HG02798 (cell line): ENCODE data around the gene NOC2L.

ENCODE experiments used
- ATAC-seq: cut with Tn5 transposase; IDR thresholded peaks from one replicate; pipeline ENCODE4 v1.9.1; 2021; ENCODE audit warnings: mild to moderate bottlenecking; ENCODE audit not compliant: unreplicated experiment, poor library complexity

Gene NOC2L

GRCh38 chr1:932776-933602 is 26.1 kb downstream of the NOC2L start:
- ATAC-seq, result no peak

DNA sequence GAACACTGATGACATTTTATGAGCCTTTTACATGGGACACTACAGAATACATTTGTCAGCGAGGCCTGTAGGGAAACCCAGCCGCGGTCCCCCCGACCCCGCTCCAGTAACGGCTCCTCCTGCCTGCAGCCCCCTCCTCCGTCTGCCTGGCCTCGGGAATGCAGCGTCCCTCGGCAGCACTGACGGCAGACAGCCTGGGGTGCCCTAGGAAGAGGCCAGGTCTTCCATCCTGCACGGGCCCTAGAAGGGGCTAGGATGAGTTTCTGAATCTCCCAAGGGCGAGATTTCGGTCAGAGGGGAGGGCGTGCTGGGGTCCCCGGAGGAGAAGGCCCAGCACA is 26.9 kb downstream of the NOC2L start:
- ATAC-seq, result no peak

- no peak for ATAC-seq
These were observed 27.5 kb downstream of the NOC2L start for GRCh38 chr1:931380-932172.

- no peak for ATAC-seq
These were observed 28.4 kb downstream of the NOC2L start for GRCh38 chr1:930633-931138.

GRCh38 chr1:929712-930632 is 29.1 kb downstream of the NOC2L start:
- ATAC-seq, result no peak

DNA sequence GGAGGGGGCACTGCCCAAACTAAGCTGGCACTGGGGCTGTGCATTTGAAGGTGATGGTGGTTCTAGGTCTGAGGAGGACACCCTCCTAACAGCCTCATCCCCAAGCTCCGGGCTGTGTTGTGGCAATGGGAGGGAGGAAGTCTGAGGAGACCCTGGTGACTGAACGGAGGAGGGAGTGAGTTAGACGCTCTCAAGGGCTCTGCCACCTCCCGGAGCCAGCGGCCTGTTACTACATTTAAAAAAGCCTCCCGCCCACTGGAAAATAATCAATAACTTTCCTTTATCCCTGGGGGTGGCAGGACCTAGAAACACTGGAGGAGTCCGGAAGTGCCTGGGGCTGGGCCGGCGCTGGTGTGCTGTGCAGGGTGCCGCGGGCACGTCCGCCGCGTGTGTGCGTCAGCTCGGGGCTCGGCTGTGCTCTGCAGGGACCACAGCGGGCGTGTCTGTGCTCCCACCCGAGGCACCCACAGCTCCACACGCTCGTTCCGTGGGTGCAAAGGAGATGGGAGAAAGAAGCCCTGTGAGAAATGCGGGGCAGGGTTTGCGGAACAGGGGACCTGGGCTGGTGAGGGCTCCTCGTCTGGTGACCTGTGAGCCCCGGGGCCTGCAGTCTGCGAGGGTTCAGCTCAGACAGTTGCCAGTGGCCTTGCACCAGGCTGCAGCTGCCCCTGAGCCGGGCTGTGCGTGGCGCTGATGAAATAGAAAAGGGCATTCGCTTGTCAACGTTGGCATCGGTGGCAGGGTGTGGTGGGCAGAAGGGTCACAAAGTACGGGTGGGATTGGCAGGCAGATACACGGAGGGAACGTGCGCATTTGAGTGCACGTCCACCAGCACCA is 30.0 kb downstream of the NOC2L start:
- ATAC-seq, result no peak

DNA sequence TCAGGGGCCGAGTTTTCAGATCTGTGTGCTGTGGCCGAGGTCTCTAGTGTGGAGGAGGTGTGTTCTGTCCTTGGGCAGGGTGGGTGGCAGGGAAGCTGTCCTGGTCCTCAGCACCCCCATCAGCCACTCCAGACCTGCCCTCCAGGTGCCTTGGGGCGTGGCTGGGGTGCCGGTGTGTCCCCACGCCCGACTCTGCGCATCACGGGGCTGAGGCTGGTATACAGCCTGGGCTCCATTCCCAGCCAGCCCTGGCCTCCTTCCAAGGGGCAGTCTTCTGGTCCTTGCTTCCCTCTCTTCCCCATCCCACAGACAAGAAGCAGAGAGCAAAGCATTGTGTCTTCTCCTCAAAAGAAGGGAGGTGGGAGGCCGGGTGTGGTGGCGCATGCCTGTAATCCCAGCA is 31.3 kb downstream of the NOC2L start:
- ATAC-seq, result no peak

DNA sequence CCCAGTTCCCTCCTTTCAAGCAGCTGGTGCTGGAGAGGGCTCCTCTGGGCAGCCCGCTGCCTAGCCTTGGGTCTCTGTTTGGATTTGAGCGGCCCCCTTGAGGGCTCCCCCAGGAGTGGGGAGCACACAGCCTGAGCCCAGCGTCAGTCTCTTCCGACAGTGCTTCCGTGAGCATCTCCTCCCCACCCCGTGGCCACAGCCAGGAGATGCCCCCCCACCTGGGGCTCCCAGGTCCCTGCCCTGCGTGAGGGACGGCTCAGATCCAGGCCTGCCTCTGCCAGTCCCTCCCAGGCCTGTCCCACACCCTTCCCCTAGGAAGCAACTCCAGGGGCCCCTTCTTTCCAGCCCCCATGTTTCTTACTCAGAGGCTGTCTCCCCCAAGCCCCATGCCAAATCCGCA is 31.8 kb downstream of the NOC2L start:
- no peak for ATAC-seq

- no peak for ATAC-seq
These were observed 33.3 kb downstream of the NOC2L start for GRCh38 chr1:925561-926421.

GRCh38 chr1:924656-925560 is 34.1 kb downstream of the NOC2L start:
- no peak for ATAC-seq

DNA sequence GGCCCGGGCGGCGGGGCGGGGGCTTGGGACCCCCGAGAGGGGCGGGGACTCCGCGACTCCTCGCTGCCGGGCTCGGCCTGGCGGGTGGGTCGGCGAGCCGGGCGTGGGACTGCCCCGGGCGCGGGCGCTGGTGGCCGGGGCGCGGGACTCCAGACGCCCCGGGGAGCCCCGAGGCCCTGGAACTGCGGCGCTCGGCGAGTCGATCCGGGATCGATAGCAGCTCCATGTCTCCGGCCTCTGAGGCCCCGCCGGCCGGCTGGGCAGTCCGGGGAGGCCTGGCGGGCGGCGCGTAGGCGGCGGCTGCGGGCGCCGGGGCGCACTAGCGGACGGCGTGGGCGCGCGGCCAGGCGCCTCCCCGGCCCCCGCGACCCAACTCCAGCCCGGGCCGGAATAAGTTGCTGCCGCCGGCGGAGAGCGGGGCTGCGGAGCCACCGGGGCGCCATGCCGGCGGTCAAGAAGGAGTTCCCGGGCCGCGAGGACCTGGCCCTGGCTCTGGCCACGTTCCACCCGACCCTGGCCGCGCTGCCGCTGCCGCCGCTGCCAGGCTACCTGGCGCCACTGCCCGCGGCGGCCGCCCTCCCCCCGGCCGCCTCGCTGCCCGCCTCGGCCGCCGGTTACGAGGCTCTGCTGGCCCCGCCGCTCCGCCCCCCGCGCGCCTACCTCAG is 34.9 kb downstream of the NOC2L start:
- ATAC-seq, result no peak

DNA sequence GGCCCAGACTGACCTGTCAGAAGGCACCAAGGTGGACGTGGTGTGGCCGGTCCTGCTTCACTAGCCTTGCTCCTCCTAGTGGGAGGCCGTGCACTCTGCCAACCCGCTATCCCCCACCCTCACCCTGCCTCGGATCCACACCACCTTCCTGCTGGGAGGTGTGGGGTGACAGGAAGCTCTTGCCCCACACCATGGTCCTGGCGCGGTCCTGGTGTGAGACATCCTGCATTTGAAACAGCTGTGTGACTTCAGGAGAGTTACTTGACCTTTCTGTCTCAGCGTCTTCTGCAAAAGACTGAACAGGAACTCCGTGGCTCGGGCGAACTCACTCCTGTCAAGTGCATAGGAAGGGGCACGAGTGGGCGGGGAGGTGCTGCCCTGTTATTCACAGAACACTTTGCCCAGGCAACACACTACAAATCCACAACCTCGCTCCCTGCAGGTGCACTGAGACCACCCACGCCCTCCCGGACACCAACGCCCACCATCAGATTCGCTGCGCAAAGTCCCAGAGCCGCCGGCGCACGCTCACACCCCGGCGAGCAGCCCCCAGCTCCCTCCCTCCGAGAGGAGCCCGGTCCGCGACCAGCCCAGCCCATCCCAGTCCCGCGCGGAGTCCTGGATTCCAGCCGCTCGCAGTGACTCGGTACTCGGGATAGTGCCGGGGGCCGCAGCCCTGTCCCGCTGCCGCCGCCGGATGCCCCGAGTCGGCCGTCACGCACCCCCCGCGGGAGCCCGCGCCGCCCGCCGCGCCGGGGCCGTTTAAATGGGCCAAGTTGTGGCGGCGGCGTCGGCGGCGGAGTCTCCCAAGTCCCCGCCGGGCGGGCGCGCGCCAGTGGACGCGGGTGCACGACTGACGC is 35.7 kb downstream of the NOC2L start, which contains the start of gene SAMD11:
Gene SAMD11 (plus strand): TSS at position 793 of the 860 bp plus-strand sequence. CDS start 509 bp downstream, outside the sequence.
- ATAC-seq, result no peak

GRCh38 chr1:921011-921837 is 37.8 kb downstream of the NOC2L start:
- no peak for ATAC-seq

DNA sequence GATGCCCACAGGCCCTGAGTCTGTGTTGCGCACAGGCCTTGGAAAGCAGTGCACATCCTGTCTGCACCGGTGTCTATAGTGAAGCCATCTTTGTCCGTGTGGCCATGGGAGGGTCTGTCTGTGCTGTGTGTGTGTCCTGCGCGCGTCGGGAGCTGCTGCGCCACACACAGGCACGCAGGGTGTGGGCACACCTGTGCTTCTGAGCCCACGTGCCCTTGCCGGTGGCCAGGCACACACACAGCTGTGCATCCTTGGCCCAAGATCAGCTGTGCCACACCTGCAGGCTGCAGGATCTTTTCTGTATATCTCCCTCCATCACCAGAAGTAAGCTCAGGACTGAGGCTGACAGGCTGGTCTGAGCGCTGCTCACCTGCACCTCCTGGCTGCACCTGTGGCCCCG is 38.5 kb downstream of the NOC2L start:
- no peak for ATAC-seq

- ATAC-seq, result no peak
These were observed 39.0 kb downstream of the NOC2L start for GRCh38 chr1:920010-920409.
